H9 (cell line): ENCODE data around the gene TMC2. TPM values are rescaled to one million over a fixed set of nuclear protein-coding genes. Genes with fewer than 3 reads are reported as not detected.
A peak's percentile ranks its signal among the peaks of the same experiment; 100 is the strongest.

Source experiments
- DNase-seq: peaks from one replicate; pipeline ENCODE4 v3.0.0-alpha.2; 2017
- H2AFZ ChIP-seq: one replicate; pipeline ENCODE4 v1.6.1; 2013; ENCODE audit warnings: mild to moderate bottlenecking, low read length, control low read depth, moderate library complexity
- H2AK5ac ChIP-seq: 2 replicates; pipeline ENCODE4 v1.6.1; 2013; ENCODE audit warnings: low read length, control low read depth, mixed read lengths; ENCODE audit not compliant: insufficient read length
- H2BK120ac ChIP-seq: one replicate; pipeline ENCODE4 v1.6.1; 2013; ENCODE audit warnings: low read depth, mild to moderate bottlenecking, low read length, control low read depth, inconsistent platforms; ENCODE audit not compliant: poor library complexity, severe bottlenecking
- H2BK12ac ChIP-seq: 2 replicates; pipeline ENCODE4 v1.6.1; 2013; ENCODE audit warnings: low read length, control low read depth, mixed read lengths, low read depth; ENCODE audit not compliant: insufficient read length
- H2BK15ac ChIP-seq: 2 replicates; pipeline ENCODE4 v1.6.1; 2013; ENCODE audit warnings: low read depth, low read length, control low read depth
- H2BK20ac ChIP-seq: one replicate; pipeline ENCODE4 v1.6.1; 2013; ENCODE audit warnings: low read depth, mild to moderate bottlenecking, low read length, control low read depth, inconsistent platforms; ENCODE audit not compliant: poor library complexity, severe bottlenecking
- H2BK5ac ChIP-seq: 2 replicates; pipeline ENCODE4 v1.6.1; 2013; ENCODE audit warnings: low read length, control low read depth, mixed read lengths; ENCODE audit not compliant: insufficient read length
- H3K14ac ChIP-seq: 2 replicates; pipeline ENCODE4 v1.6.1; 2013; ENCODE audit warnings: low read length, control low read depth; ENCODE audit not compliant: insufficient read depth
- H3K18ac ChIP-seq: 2 replicates; pipeline ENCODE4 v1.6.1; 2013; ENCODE audit warnings: low read depth, mild to moderate bottlenecking, mixed read lengths, low read length, control low read depth; ENCODE audit not compliant: insufficient read length
- H3K23ac ChIP-seq: 2 replicates; pipeline ENCODE4 v1.6.1; 2013; ENCODE audit warnings: low read length, control low read depth, mixed read lengths, low read depth; ENCODE audit not compliant: insufficient read length
- H3K23me2 ChIP-seq: 2 replicates; pipeline ENCODE4 v1.6.1; 2013; ENCODE audit warnings: low read depth, mild to moderate bottlenecking, mixed read lengths, low read length, control low read depth; ENCODE audit not compliant: insufficient read length, poor library complexity, severe bottlenecking
- H3K27ac ChIP-seq: 2 replicates; pipeline ENCODE4 v1.5.1; 2013; ENCODE audit warnings: low read length, control low read depth, mixed read lengths, low read depth; ENCODE audit not compliant: insufficient read length
- H3K27me3 ChIP-seq: 2 replicates; pipeline ENCODE4 v1.6.1; 2013; ENCODE audit warnings: low read length, control low read depth, inconsistent platforms; ENCODE audit not compliant: insufficient read depth
- H3K4ac ChIP-seq: 2 replicates; pipeline ENCODE4 v1.6.1; 2013; ENCODE audit warnings: low read depth, mild to moderate bottlenecking, control low read depth, inconsistent platforms, low read length, moderate library complexity
- H3K4me1 ChIP-seq: 2 replicates; pipeline ENCODE4 v1.6.1; 2013; ENCODE audit warnings: low read length, control low read depth, inconsistent platforms; ENCODE audit not compliant: insufficient read depth
- H3K4me2 ChIP-seq: 2 replicates; pipeline ENCODE4 v1.6.1; 2013; ENCODE audit warnings: low read length, control low read depth, mixed read lengths; ENCODE audit not compliant: insufficient read length, insufficient read depth
- H3K56ac ChIP-seq: 2 replicates; pipeline ENCODE4 v1.6.1; 2013; ENCODE audit warnings: low read depth, mild to moderate bottlenecking, mixed read lengths, low read length, control low read depth; ENCODE audit not compliant: insufficient read length
- H3K79me1 ChIP-seq: 2 replicates; pipeline ENCODE4 v1.6.1; 2013; ENCODE audit warnings: low read depth, mild to moderate bottlenecking, moderate library complexity, low read length, control low read depth, inconsistent platforms; ENCODE audit not compliant: insufficient read depth, poor library complexity, severe bottlenecking
- H3K79me2 ChIP-seq: 2 replicates; pipeline ENCODE4 v1.6.1; 2013; ENCODE audit warnings: low read length, control low read depth, inconsistent platforms; ENCODE audit not compliant: insufficient read depth
- H3K9ac ChIP-seq: 2 replicates; pipeline ENCODE4 v1.6.1; 2013; ENCODE audit warnings: low read length, control low read depth, mixed read lengths; ENCODE audit not compliant: insufficient read length; ENCODE audit errors: extremely low read depth
- H3K9me3 ChIP-seq: one replicate; pipeline ENCODE4 v1.6.1; 2013; ENCODE audit warnings: low read depth, low read length, inconsistent platforms; ENCODE audit not compliant: control insufficient read depth
- H3T11ph ChIP-seq: one replicate; pipeline ENCODE4 v1.6.1; 2013; ENCODE audit warnings: mild to moderate bottlenecking, low read length, control low read depth, inconsistent platforms
- H4K20me1 ChIP-seq: one replicate; pipeline ENCODE4 v1.6.1; 2013; ENCODE audit not compliant: control insufficient read depth, insufficient read length, insufficient read depth
- H4K5ac ChIP-seq: 2 replicates; pipeline ENCODE4 v1.6.1; 2013; ENCODE audit warnings: low read depth, mild to moderate bottlenecking, mixed read lengths, low read length, control low read depth; ENCODE audit not compliant: insufficient read length
- H4K8ac ChIP-seq: replicated peaks from 2 replicates; pipeline ENCODE4 v1.6.1; 2013; ENCODE audit warnings: low read length, control low read depth, mixed read lengths, low read depth; ENCODE audit not compliant: insufficient read length
- H4K91ac ChIP-seq: 2 replicates; pipeline ENCODE4 v1.6.1; 2013; ENCODE audit warnings: low read depth, mild to moderate bottlenecking, moderate library complexity, mixed read lengths, low read length, control low read depth; ENCODE audit not compliant: insufficient read length
- H3K27ac Mint-ChIP-seq, 3 experiments: 2 replicates in 2 of 3; 3 replicates in 1 of 3; pipeline ENCODE4 v1.8.0; 2020 to 2021; ENCODE audit warnings: mixed read lengths in 3 of 3, mild to moderate bottlenecking in 1 of 3, moderate library complexity in 1 of 3
- H3K27me3 Mint-ChIP-seq: 2 replicates; pipeline ENCODE4 v1.8.0; 2021; ENCODE audit warnings: low read depth, mild to moderate bottlenecking, moderate library complexity, mixed read lengths
- H3K36me3 Mint-ChIP-seq, 3 experiments: 2 replicates in 2 of 3; 3 replicates in 1 of 3; pipeline ENCODE4 v1.8.0; 2020 to 2021; ENCODE audit warnings: low read depth in 3 of 3, mixed read lengths in 3 of 3; ENCODE audit not compliant: insufficient read depth in 1 of 3
- H3K4me1 Mint-ChIP-seq, 2 experiments: 2 replicates each; pipeline ENCODE4 v1.8.0; 2020; ENCODE audit warnings: mixed read lengths in 2 of 2
- H3K4me3 Mint-ChIP-seq, 2 experiments: 2 replicates in 1 of 2; 3 replicates in 1 of 2; pipeline ENCODE4 v1.8.0; 2020 to 2021; ENCODE audit warnings: mild to moderate bottlenecking in 2 of 2, mixed read lengths in 2 of 2, moderate library complexity in 1 of 2
- H3K9me3 Mint-ChIP-seq, 2 experiments: 2 replicates in 1 of 2; 3 replicates in 1 of 2; pipeline ENCODE4 v1.8.0; 2020; ENCODE audit warnings: mild to moderate bottlenecking in 2 of 2, mixed read lengths in 2 of 2, moderate library complexity in 1 of 2
- CTCF ChIP-seq: fragments of 200-600 bp; sonication (generic); conservative IDR thresholded peaks from 3 replicates; pipeline ENCODE4 v1.8.0; 2021; ENCODE audit warnings: antibody characterized with exemption, mild to moderate bottlenecking
- WGBS: extraction: QIAGEN DNeasy Blood & Tissue Kit; methylation state at CpG from one replicate; pipeline ENCODE4 v1.1.7; 2013; ENCODE audit warnings: missing lambda C conversion rate, low lambda C conversion rate, mixed read lengths; ENCODE audit not compliant: insufficient read length; ENCODE audit errors: extremely low coverage; 5-methylcytosine and 5-hydroxymethylcytosine counted together
- total RNA-seq: library from RNA; stranded (reverse); gene quantifications from 2 replicates; pipeline ENCODE4 v1.2.1, GENCODE V29; 2021

Gene TMC2
- total RNA-seq, 1 experiment from 2014 or later: not detected

GRCh38 chr20:2653556-2654383, 117.4 kb downstream of the TMC2 start:
- H3K56ac ChIP-seq: no peak overlapping the region
- H4K20me1 ChIP-seq: no peaks in the 10 kb centered on the region
- no peak for TF ChIP-seq CTCF
- H3K27ac Mint-ChIP-seq: peak overlapping the region in 2 of 3 experiments; percentile 81 to 86; a peak in 5 of 7 replicates
- H2BK15ac ChIP-seq: no peak overlapping the region
- DNase-seq: no peak
- peaks cover 11% of the 10 kb centered on the region for H3K79me1 ChIP-seq
- H2BK120ac ChIP-seq: no peak overlapping the region
- H4K91ac ChIP-seq: no peak overlapping the region
- H2BK12ac ChIP-seq: no peak overlapping the region
- no peak overlapping the region for H4K8ac ChIP-seq
- peak overlapping the region; percentile 96 for H3K4me2 ChIP-seq
- peak overlapping the region; percentile 57 for H3K18ac ChIP-seq
- H3K4me1 Mint-ChIP-seq: peaks cover 15 to 22% of the 10 kb centered on the region in 2 experiments
- WGBS: no CpG with 5 or more reads among the region's 24 CpGs
- no peaks in the 10 kb centered on the region for H3K9me3 Mint-ChIP-seq
- H3K4me3 Mint-ChIP-seq: peak overlapping the region; percentile 88 to 93
- H3K14ac ChIP-seq: no peak overlapping the region
- H3K79me2 ChIP-seq: peaks cover 17% of the 10 kb centered on the region
- H4K5ac ChIP-seq: no peak overlapping the region
- H2BK5ac ChIP-seq: no peak overlapping the region
- H3K23me2 ChIP-seq: peaks cover 9% of the 10 kb centered on the region
- peaks cover 52 to 62% (median 57%) of the 10 kb centered on the region in 3 experiments for H3K36me3 Mint-ChIP-seq
- H3K27ac ChIP-seq: no peak overlapping the region
- H3T11ph ChIP-seq: no peak overlapping the region
- no peaks in the 10 kb centered on the region for H3K27me3 ChIP-seq
- H2BK20ac ChIP-seq: no peak overlapping the region
- H2AFZ ChIP-seq: no peak overlapping the region
- peaks cover 3% of the 10 kb centered on the region; the same call in 1 of the 2 replicates for H3K27me3 Mint-ChIP-seq
- no peaks in the 10 kb centered on the region for H3K9me3 ChIP-seq
- peak overlapping the region; percentile 99 for H3K9ac ChIP-seq
- no peak overlapping the region for H2AK5ac ChIP-seq
- H3K23ac ChIP-seq: no peak overlapping the region
- no peak overlapping the region for H3K4ac ChIP-seq
- no peaks in the 10 kb centered on the region; the same call in 1 of the 2 replicates for H3K4me1 ChIP-seq
